Common myeloid progenitor, CD34-positive (primary cell): ENCODE measurements around the gene KCTD16.

Experiments
- CTCF ChIA-PET: fragments of 350-600 bp; sonication (Branson Sonifier 250); formaldehyde crosslinking; loops from one replicate; lab custom pipeline; 2021; ENCODE audit warnings: antibody characterized with exemption; lab: Charles Lee
- POLR2A ChIA-PET: fragments of 350-600 bp; sonication (Branson Sonifier 250); formaldehyde crosslinking; loops from one replicate; lab custom pipeline; 2021; ENCODE audit warnings: antibody characterized with exemption; lab: Charles Lee
- DNase-seq, 3 donors: peaks; one replicate each; pipeline versions ENCODE4 v3.0.0 to v3.0.0-alpha.2; 2013
- H3K27ac ChIP-seq, 2 experiments: 1 replicate in 1 of 2; 2 replicates in 1 of 2; pipeline ENCODE4 v1.7.0; 2013; ENCODE audit warnings: inconsistent platforms in 2 of 2, low read length in 2 of 2, mild to moderate bottlenecking in 2 of 2, low read depth in 1 of 2, moderate library complexity in 1 of 2; ENCODE audit not compliant: severe bottlenecking in 2 of 2, insufficient read depth in 1 of 2, poor library complexity in 1 of 2
- H3K27me3 ChIP-seq, 5 experiments: replicated peaks in 2 of 5; 1 replicate in 3 of 5; 2 replicates in 2 of 5; pipeline versions ENCODE4 v1.6.1 to v1.7.0; 2013; ENCODE audit warnings: low read length in 4 of 5, mild to moderate bottlenecking in 2 of 5, moderate library complexity in 2 of 5, inconsistent platforms in 1 of 5; ENCODE audit not compliant: insufficient read depth in 5 of 5, control insufficient read depth in 4 of 5
- H3K36me3 ChIP-seq, 4 experiments: 1 replicate in 2 of 4; 2 replicates in 2 of 4; pipeline versions ENCODE4 v1.6.1 to v1.7.0; 2013; ENCODE audit warnings: low read length in 3 of 4, control low read depth in 1 of 4, mild to moderate bottlenecking in 1 of 4; ENCODE audit not compliant: control insufficient read depth in 4 of 4, insufficient read depth in 4 of 4
- H3K4me1 ChIP-seq, 4 experiments: 1 replicate in 3 of 4; 2 replicates in 1 of 4; pipeline versions ENCODE4 v1.6.1 to v1.7.1; 2013; ENCODE audit warnings: low read length in 3 of 4, mild to moderate bottlenecking in 3 of 4, control low read depth in 1 of 4, inconsistent platforms in 1 of 4, moderate library complexity in 1 of 4; ENCODE audit not compliant: control insufficient read depth in 4 of 4, insufficient read depth in 4 of 4; ENCODE audit errors: control extremely low read depth in 1 of 4
- H3K4me3 ChIP-seq, 7 experiments: 1 replicate in 4 of 7; 2 replicates in 3 of 7; pipeline versions ENCODE4 v1.5.1 to v1.7.0; 2013; ENCODE audit warnings: mild to moderate bottlenecking in 7 of 7, low read length in 6 of 7, moderate library complexity in 6 of 7, inconsistent platforms in 2 of 7, low read depth in 2 of 7, control low read depth in 1 of 7; ENCODE audit not compliant: insufficient read depth in 4 of 7, control insufficient read depth in 1 of 7; ENCODE audit errors: extremely low read depth in 1 of 7
- H3K9me3 ChIP-seq, 5 experiments: 1 replicate in 4 of 5; 2 replicates in 1 of 5; pipeline versions ENCODE4 v1.6.1 to v1.7.1; 2013; ENCODE audit warnings: low read length in 4 of 5, mild to moderate bottlenecking in 2 of 5, inconsistent platforms in 1 of 5, low read depth in 1 of 5, moderate library complexity in 1 of 5; ENCODE audit not compliant: control insufficient read depth in 4 of 5, insufficient read depth in 2 of 5; ENCODE audit errors: control extremely low read depth in 1 of 5
- WGBS: methylation state at CpG from one replicate; pipeline ENCODE4 v1.1.5; 2013; ENCODE audit not compliant: insufficient coverage; 5-methylcytosine and 5-hydroxymethylcytosine counted together

KCTD16 gene

GRCh38 chr5:144378681-144379080 lies 208.0 kb downstream of the KCTD16 start:
- 89% methylated on average over 3 of the region's 5 CpGs for WGBS
- CTCF ChIA-PET, result no interaction called here

GRCh38 chr5:144385597-144385996 lies 214.9 kb downstream of the KCTD16 start:
- no peak overlapping the region for H3K4me3 ChIP-seq
- ChIA-PET POLR2A (no interaction called here), CTCF (no interaction called here)
- no peaks in the 10 kb centered on the region for H3K36me3 ChIP-seq
- H3K27me3 ChIP-seq, result no peaks in the 10 kb centered on the region
- H3K27ac ChIP-seq, result no peak overlapping the region
- DNase-seq, result no peak
- peaks cover 0 to 13% (median 0%) of the 10 kb centered on the region in 4 experiments for H3K4me1 ChIP-seq
- WGBS, result no CpG with 5 or more reads among the region's 1 CpG
- peaks cover 0 to 4% (median 2%) of the 10 kb centered on the region in 5 experiments for H3K9me3 ChIP-seq

More at GRCh38 chr5:144378681-144379080, 208.0 kb downstream of the KCTD16 start:
- H3K4me1 ChIP-seq, result no peaks in the 10 kb centered on the region
- H3K27ac ChIP-seq, result no peak overlapping the region
- H3K4me3 ChIP-seq, result no peak overlapping the region
- no peak for DNase-seq
- no peaks in the 10 kb centered on the region for H3K27me3 ChIP-seq
- POLR2A ChIA-PET, result no interaction called here
- H3K36me3 ChIP-seq, result no peaks in the 10 kb centered on the region
- H3K9me3 ChIP-seq, result peaks cover 0 to 7% (median 3%) of the 10 kb centered on the region in 5 experiments

GRCh38 chr5:144386315-144386714 lies 215.6 kb downstream of the KCTD16 start:
- H3K27ac ChIP-seq, result no peak overlapping the region
- H3K27me3 ChIP-seq, result no peaks in the 10 kb centered on the region
- H3K4me3 ChIP-seq, result no peak overlapping the region
- ChIA-PET POLR2A (no interaction called here), CTCF (interaction anchor here (0.6 kb wide), 2 partner anchors 91 to 817 kb away, joined by 3 read pairs; no protein-coding TSS in a partner anchor)
- H3K36me3 ChIP-seq, result no peaks in the 10 kb centered on the region
- peaks cover 0 to 13% (median 0%) of the 10 kb centered on the region in 4 experiments for H3K4me1 ChIP-seq
- no CpG with 5 or more reads among the region's 1 CpG for WGBS
- H3K9me3 ChIP-seq, result peaks cover 0 to 2% (median 2%) of the 10 kb centered on the region in 5 experiments
- DNase-seq, result no peak

- no peak overlapping the region for H3K4me3 ChIP-seq
- H3K27me3 ChIP-seq, result no peaks in the 10 kb centered on the region
- ChIA-PET POLR2A (no interaction called here), CTCF (interaction anchor here (0.6 kb wide), 1 partner anchor 21 kb away, joined by 3 read pairs; no protein-coding TSS in a partner anchor)
- no peak for DNase-seq
- WGBS, result no CpG with 5 or more reads among the region's 1 CpG
- no peaks in the 10 kb centered on the region for H3K9me3 ChIP-seq
- no peak overlapping the region for H3K27ac ChIP-seq
- H3K36me3 ChIP-seq, result no peaks in the 10 kb centered on the region
- peaks cover 0 to 13% (median 0%) of the 10 kb centered on the region in 4 experiments for H3K4me1 ChIP-seq
These were observed 219.5 kb downstream of the KCTD16 start for GRCh38 chr5:144390133-144390532.

- no peak for DNase-seq
These were observed 220.4 kb downstream of the KCTD16 start for GRCh38 chr5:144391044-144391443.

GRCh38 chr5:144393641-144394435 lies 223.2 kb downstream of the KCTD16 start:
- Histone ChIP-seq H3K36me3 (no peaks in the 10 kb centered on the region), H3K4me3 (no peak overlapping the region), H3K9me3 (no peaks in the 10 kb centered on the region), H3K4me1 (peaks cover 0 to 11% (median 2%) of the 10 kb centered on the region in 4 experiments), H3K27me3 (no peaks in the 10 kb centered on the region), H3K27ac (no peak overlapping the region)
- ChIA-PET CTCF (no interaction called here), POLR2A (no interaction called here)
- DNase-seq, result no peak
- WGBS, result 91% methylated on average over 3 of the region's 4 CpGs

More at GRCh38 chr5:144391044-144391443, 220.4 kb downstream of the KCTD16 start:
- Histone ChIP-seq H3K27me3 (no peaks in the 10 kb centered on the region), H3K36me3 (no peaks in the 10 kb centered on the region), H3K4me3 (no peak overlapping the region), H3K4me1 (peaks cover 0 to 9% (median 5%) of the 10 kb centered on the region in 4 experiments), H3K9me3 (no peaks in the 10 kb centered on the region), H3K27ac (no peak overlapping the region)
- CTCF ChIA-PET, result interaction anchor here (0.8 kb wide), 1 partner anchor 19 kb away, joined by 3 read pairs; no protein-coding TSS in a partner anchor
- no CpG with 5 or more reads among the region's 2 CpGs for WGBS
- POLR2A ChIA-PET, result no interaction called here

- WGBS, result no CpG with 5 or more reads among the region's 1 CpG
- CTCF ChIA-PET, result no interaction called here
- POLR2A ChIA-PET, result no interaction called here
- Histone ChIP-seq H3K27ac (no peak overlapping the region), H3K36me3 (no peaks in the 10 kb centered on the region), H3K4me1 (peaks cover 0 to 11% (median 2%) of the 10 kb centered on the region in 4 experiments), H3K27me3 (no peaks in the 10 kb centered on the region), H3K4me3 (no peak overlapping the region), H3K9me3 (no peaks in the 10 kb centered on the region)
- peak; percentile 7 to 81 (median 69) for DNase-seq
These were observed 225.0 kb downstream of the KCTD16 start for GRCh38 chr5:144395704-144396103.
